ENCODE measurements around the gene BEST1. TPM values are rescaled to one million over a fixed set of nuclear protein-coding genes. Genes with fewer than 3 reads are reported as not detected.

Gene BEST1
- total and polyA plus RNA-seq, 8 donors, result 3.8 to 14.6 (median 6.6) TPM

GRCh38 chr11:61955422-61956135 lies 5.4 kb downstream of the BEST1 start:
- intact Hi-C loops (cut with DNase I), result loop anchor here in 1 of 2 donors (10.0 kb wide), 2 partner anchors 119 to 161 kb away; partner anchors contain the start of genes FEN1 and TMEM258
- peak in 2 of 4 donors; percentile 56 to 89 for DNase-seq
- Histone ChIP-seq H3K4me3 (peak overlapping the region; percentile 31 to 63), H3K27me3 (peaks cover 0 to 11% of the 10 kb centered on the region in 2 donors), H3K27ac (peak overlapping the region; percentile 79 to 96), H3K4me1 (peaks cover 7 to 39% of the 10 kb centered on the region in 2 donors), H3K36me3 (peaks cover 0 to 30% of the 10 kb centered on the region in 2 donors), H3K9me3 (no peaks in the 10 kb centered on the region)
- ATAC-seq, result peak; percentile 46
- peak in 1 of 2 donors; percentile 24 for TF ChIP-seq CTCF (IDR thresholded peaks at IDR 0.05)

GRCh38 chr11:61956191-61957020 lies 6.3 kb downstream of the BEST1 start:
- Histone ChIP-seq H3K36me3 (peaks cover 0 to 35% of the 10 kb centered on the region in 2 donors), H3K9me3 (no peaks in the 10 kb centered on the region), H3K4me3 (peak overlapping the region in 1 of 2 donors; percentile 63), H3K27ac (peak overlapping the region; percentile 79 to 96), H3K4me1 (peaks cover 7 to 46% of the 10 kb centered on the region in 2 donors), H3K27me3 (peaks cover 0 to 11% of the 10 kb centered on the region in 2 donors)
- intact Hi-C loops (cut with DNase I), result loop anchor here in 1 of 2 donors (10.0 kb wide), 2 partner anchors 118 to 162 kb away; partner anchors contain the start of genes FEN1 and TMEM258
- no peak for TF ChIP-seq CTCF (IDR thresholded peaks at IDR 0.05)
- DNase-seq (peak in 1 of 4 donors; percentile 30), ATAC-seq (no peak)

- Histone ChIP-seq H3K27ac (no peak overlapping the region), H3K4me3 (peak overlapping the region in 1 of 2 donors; percentile 63), H3K4me1 (peaks cover 7 to 54% of the 10 kb centered on the region in 2 donors), H3K9me3 (no peaks in the 10 kb centered on the region), H3K36me3 (peaks cover 0 to 39% of the 10 kb centered on the region in 2 donors), H3K27me3 (peaks cover 0 to 11% of the 10 kb centered on the region in 2 donors)
- DNase-seq, result peak in 1 of 4 donors; percentile 26
- TF ChIP-seq CTCF (IDR thresholded peaks at IDR 0.05), result no peak
- intact Hi-C loops (cut with DNase I), result loop anchor here in 1 of 2 donors (10.0 kb wide), 2 partner anchors 118 to 162 kb away; partner anchors contain the start of genes FEN1 and TMEM258
- no peak for ATAC-seq
Measured at GRCh38 chr11:61957021-61957770, 7.0 kb downstream of the BEST1 start.

GRCh38 chr11:61958590-61958989 lies 8.4 kb downstream of the BEST1 start:
- ATAC-seq (no peak), DNase-seq (no peak)
- peaks cover 0 to 46% of the 10 kb centered on the region in 2 donors for H3K36me3 ChIP-seq
- TF ChIP-seq CTCF (IDR thresholded peaks at IDR 0.05), result no peak
- no peaks in the 10 kb centered on the region for H3K9me3 ChIP-seq
- H3K27ac ChIP-seq, result no peak overlapping the region
- intact Hi-C loops (cut with DNase I), result loop anchor here in 1 of 2 donors (10.0 kb wide), 2 partner anchors 116 to 164 kb away; partner anchors contain the start of genes FEN1 and TMEM258
- H3K27me3 ChIP-seq, result peaks cover 0 to 11% of the 10 kb centered on the region in 2 donors
- peaks cover 16 to 68% of the 10 kb centered on the region in 2 donors for H3K4me1 ChIP-seq
- no peak overlapping the region for H3K4me3 ChIP-seq

Data from left lung (tissue), 10 donors.